GM08714 (cell line): ENCODE results near the gene CA11.

Experiments
- H3K4me3 ChIP-seq: fragments of 200-500 bp; sonication (Bioruptor generic); 2 replicates; pipeline ENCODE4 v1.5.1; 2014; ENCODE audit warnings: mild to moderate bottlenecking, low read length, inconsistent platforms
- ZNF274 ChIP-seq: IDR thresholded peaks from 2 replicates; pipeline ENCODE4 v1.6.1; 2012; ENCODE audit warnings: mild to moderate bottlenecking, low read depth, low read length

The CA11 gene

GRCh38 chr19:48674216-48674809 is 28.3 kb upstream of the CA11 start:
- no peak for TF ChIP-seq ZNF274
- no peak overlapping the region for H3K4me3 ChIP-seq

DNA sequence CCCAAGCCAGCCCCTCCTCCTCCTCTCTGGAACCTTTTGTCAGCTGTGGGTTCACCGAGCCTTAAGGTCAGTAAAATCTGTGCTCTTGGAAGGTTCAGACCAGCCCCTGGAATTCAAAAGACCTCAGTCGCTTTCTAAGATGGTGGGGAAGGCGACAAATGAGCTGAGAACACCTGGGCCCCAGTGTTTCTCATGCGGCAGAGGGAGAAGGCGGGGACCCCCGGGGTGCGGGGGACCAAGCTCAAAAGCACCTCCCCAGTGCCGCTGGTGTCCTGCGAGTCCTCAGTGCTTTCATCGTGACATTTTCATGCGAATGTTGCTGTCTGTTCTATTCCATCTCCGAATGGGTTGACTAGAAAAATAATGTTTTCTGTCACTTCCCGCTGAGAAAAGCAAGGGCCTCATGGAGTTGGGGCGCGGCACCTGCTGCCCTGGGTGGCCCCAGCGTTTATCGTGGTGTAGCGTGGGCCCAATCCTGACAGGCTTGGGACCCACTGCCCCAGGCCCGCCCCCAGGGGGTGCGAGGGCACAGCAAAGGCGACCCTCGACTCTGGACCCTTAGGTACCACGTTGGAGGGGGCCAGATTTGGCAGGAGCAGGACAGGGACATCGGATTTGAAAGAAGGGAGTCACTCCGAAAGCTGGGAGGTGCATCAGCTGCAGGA is 27.6 kb upstream of the CA11 start:
- no peak for TF ChIP-seq ZNF274
- H3K4me3 ChIP-seq: no peak overlapping the region

GRCh38 chr19:48672994-48673393 is 27.0 kb upstream of the CA11 start, which contains the start of gene NTN5:
TSS of gene NTN5 (minus strand) at chr19:48673017. CDS start at chr19:48670986, 2,031 bp downstream.
- H3K4me3 ChIP-seq: no peak within 1 kb of the TSS
- no peak for TF ChIP-seq ZNF274

DNA sequence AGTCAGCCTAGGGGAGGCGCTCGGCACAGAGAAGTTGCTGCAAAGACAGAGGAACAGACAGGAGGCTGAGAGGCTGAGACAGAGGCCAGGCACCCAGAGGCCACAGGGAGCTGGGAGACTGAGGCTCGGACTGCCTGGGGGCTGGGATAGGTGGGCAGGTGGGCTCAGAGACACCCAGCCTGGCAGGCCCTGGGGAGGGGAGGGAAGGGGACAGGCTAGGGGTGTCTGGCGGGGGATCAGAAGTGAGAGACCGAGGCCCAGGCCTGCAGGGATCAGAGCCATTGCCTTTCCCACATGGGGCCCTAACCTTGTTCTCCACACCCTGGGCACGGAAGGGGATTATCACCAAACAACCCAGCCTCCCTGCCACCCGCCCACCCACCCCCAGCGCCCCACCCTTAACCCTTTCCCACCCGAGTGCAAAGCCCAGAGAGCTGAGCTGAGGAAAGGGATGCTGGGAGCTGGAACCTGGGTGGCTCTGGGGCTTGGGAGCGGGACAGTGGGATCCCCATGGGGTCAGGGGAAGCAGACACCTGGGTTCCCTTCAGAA is 25.5 kb upstream of the CA11 start:
- TF ChIP-seq ZNF274: no peak
- H3K4me3 ChIP-seq: no peak overlapping the region

GRCh38 chr19:48670699-48671445 is 24.9 kb upstream of the CA11 start:
- H3K4me3 ChIP-seq: no peak overlapping the region

GRCh38 chr19:48669903-48670668 is 24.1 kb upstream of the CA11 start:
- no peak for TF ChIP-seq ZNF274
- H3K4me3 ChIP-seq: no peak overlapping the region

More at GRCh38 chr19:48670699-48671445, 24.9 kb upstream of the CA11 start:
- TF ChIP-seq ZNF274: no peak

DNA sequence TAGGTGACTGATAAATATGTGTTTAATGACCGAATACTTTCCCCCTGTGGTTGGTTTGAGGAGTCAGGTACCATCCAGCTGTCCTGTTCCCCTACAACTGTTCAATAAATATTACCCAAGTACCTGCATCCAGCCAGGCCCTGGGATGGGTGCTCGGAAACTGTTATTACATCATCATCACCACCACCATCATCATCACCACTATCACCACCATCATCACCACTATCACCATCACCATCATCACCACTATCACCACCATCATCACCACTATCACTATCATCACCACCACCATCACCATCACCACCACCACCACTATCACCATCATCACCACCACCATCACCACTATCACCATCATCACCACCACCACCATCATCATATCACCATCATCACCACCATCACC is 22.8 kb upstream of the CA11 start:
- H3K4me3 ChIP-seq: no peak overlapping the region
- no peak for TF ChIP-seq ZNF274

DNA sequence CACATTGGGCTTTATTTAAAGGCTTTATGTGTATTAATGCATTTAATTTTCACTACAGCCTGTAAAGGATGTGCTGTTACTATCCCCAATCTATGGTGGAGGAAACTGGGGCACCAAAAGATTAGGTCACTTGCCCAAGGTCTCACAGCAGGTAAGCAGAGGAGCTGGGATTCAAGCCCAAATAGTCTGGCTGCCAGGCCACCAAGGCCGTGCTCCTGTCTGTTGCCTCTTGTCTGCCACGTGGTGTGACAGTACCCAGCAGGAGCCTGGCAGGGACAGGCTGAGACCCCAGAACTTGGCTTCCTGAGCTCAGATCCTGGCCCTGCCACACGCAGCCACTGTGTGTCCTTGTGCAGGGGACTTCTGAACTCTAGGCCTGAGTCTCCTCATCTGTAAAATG is 22.3 kb upstream of the CA11 start:
- no peak for TF ChIP-seq ZNF274
- H3K4me3 ChIP-seq: no peak overlapping the region

DNA sequence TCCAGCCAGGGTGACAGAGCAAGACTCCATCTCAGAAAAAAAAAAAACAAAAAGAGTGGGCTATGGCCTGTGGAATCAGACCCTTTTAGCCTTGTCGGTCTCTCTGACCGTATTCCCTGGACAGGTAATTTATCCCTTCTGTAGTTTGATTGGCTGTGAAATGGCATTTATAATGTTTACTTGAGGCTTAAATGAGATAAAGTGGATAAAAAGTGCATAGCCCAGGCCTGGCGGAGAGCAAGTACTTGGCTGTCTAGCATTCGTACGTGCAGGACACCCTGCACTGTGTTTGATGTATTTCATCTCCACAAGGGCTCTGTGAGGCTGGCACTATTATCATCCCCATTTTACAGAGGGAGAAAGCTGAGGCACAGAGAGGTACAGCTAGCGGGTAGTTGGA is 19.8 kb upstream of the CA11 start:
- TF ChIP-seq ZNF274: no peak
- no peak overlapping the region for H3K4me3 ChIP-seq

GRCh38 chr19:48664476-48664875 is 18.5 kb upstream of the CA11 start:
- no peak for TF ChIP-seq ZNF274
- H3K4me3 ChIP-seq: no peak overlapping the region

DNA sequence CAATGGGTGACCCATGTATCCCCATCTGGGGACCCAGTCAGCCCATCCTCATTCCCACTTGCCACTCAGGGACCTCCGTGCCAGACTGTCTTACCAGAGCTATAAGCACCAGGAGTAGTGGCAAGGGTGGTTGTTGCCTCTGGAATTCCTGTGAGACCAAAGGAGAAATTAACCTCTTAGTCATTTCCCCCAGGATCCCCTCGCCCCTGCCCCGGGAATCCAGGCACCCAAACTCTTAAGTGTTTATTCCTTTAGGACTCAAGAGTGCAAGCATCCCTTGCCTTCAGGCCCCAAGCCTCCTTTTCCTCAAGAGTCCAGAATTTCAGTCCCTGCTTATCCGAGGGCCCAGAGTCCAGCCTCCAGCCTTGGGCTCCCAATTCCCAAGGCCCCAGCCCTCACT is 17.7 kb upstream of the CA11 start:
- H3K4me3 ChIP-seq: no peak overlapping the region
- no peak for TF ChIP-seq ZNF274

DNA sequence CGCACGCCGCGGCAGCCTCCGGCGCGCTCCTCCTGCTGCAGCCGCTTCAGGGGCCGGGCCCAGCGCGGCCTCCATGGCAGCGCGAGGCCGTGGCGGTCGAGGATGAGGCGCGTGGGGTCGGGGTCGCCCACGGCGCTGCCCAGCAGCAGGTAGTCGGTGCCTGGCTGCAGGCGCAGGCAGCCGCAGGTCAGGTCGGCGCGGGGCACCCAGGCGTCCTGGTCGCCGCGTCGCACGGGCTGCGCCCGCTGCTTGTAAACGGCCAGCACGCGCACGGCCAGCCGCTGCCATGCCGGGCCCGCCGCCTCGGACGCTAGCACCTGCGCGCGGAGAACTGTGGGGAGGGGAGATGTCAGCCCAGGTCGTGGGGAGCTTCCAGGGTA is 15.7 kb upstream of the CA11 start:
- H3K4me3 ChIP-seq: no peak overlapping the region
- no peak for TF ChIP-seq ZNF274

GRCh38 chr19:48660852-48661710 is 15.1 kb upstream of the CA11 start:
- no peak for TF ChIP-seq ZNF274
- H3K4me3 ChIP-seq: no peak overlapping the region
